HCT116 (cell line): ENCODE results near the gene EIF3B. TPM values are rescaled to one million over a fixed set of nuclear protein-coding genes. Genes with fewer than 3 reads are reported as not detected.

Source experiments
- ATAC-seq: fragments of 200-7000 bp; cut with Tn5 transposase; 2 replicates; pipeline ENCODE4 v1.9.1; 2020; ENCODE audit warnings: mild to moderate bottlenecking, moderate library complexity
- BruUV-seq: library from RNA; stranded (reverse); fragments of 400-500 nt; replicated peaks from 2 replicates; lab custom pipeline; 2021; lab: Mats Ljungman, UMichigan
- CTCF ChIA-PET: fragments of 300-600 bp; sonication (Branson Sonifier 250); formaldehyde crosslinking; loops from one replicate; lab custom pipeline; 2021; ENCODE audit warnings: antibody characterized with exemption; lab: Charles Lee
- POLR2A ChIA-PET: fragments of 300-600, 350-600 bp; sonication (Branson Sonifier 250); formaldehyde crosslinking; loops from one replicate; lab custom pipeline; 2021; ENCODE audit warnings: antibody characterized with exemption; lab: Charles Lee
- RAD21 ChIA-PET, 2 experiments: fragments of 300-600 bp; sonication (Branson Sonifier 250); formaldehyde crosslinking; loops; one replicate each; lab custom pipeline; 2023; ENCODE audit warnings: low total read pairs in 2 of 2; ENCODE audit not compliant: uncharacterized antibody in 2 of 2, unreplicated experiment in 2 of 2, low non-redundant PET in 1 of 2; lab: Charles Lee
- DNase-seq: peaks from one replicate; pipeline ENCODE4 v3.0.0-alpha.2; 2010; ENCODE audit warnings: low read depth, low spot score
- H2AFZ ChIP-seq: fragments of 200-600 bp; shearing (Covaris generic), sonication (generic); 2 replicates; pipeline ENCODE4 v1.6.1; 2017; ENCODE audit warnings: low read depth, mixed run types, mixed read lengths, antibody characterized with exemption, low read length; ENCODE audit not compliant: poor library complexity, severe bottlenecking
- H3K27ac ChIP-seq: 2 replicates; pipeline ENCODE4 v1.5.1; 2012; ENCODE audit warnings: low read depth, low read length
- H3K27me3 ChIP-seq: fragments of 200-600 bp; sonication (generic); 2 replicates; pipeline ENCODE4 v1.6.1; 2016; ENCODE audit warnings: mixed run types, low read length, mixed read lengths; ENCODE audit not compliant: insufficient read depth
- H3K36me3 ChIP-seq, 2 experiments: fragments of 200-500 bp in 1 of 2; fragments of 200-600 bp in 1 of 2; sonication (Bioruptor generic) in 1 of 2; sonication (generic) in 1 of 2; 2 replicates each; pipeline versions ENCODE4 v1.5.1 to v1.6.1; 2014 to 2016; ENCODE audit warnings: low read length in 2 of 2, inconsistent platforms in 1 of 2, mixed read lengths in 1 of 2, mixed run types in 1 of 2; ENCODE audit not compliant: insufficient read depth in 2 of 2, control insufficient read depth in 1 of 2
- H3K4me1 ChIP-seq, 2 experiments: fragments of 200-600 bp in 1 of 2; sonication (generic) in 1 of 2; 2 replicates each; pipeline versions ENCODE4 v1.5.1 to v1.6.1; 2012 to 2017; ENCODE audit warnings: low read length in 2 of 2, inconsistent platforms in 1 of 2, mild to moderate bottlenecking in 1 of 2, mixed read lengths in 1 of 2, mixed run types in 1 of 2, moderate library complexity in 1 of 2; ENCODE audit not compliant: insufficient read depth in 2 of 2, control insufficient read depth in 1 of 2
- H3K4me2 ChIP-seq: fragments of 200-600 bp; sonication (generic); 2 replicates; pipeline ENCODE4 v1.6.1; 2017; ENCODE audit warnings: mixed run types, low read length, mixed read lengths
- H3K4me3 ChIP-seq, 2 experiments: fragments of 200-600 bp in 1 of 2; sonication (generic) in 1 of 2; replicated peaks in 1 of 2; 2 replicates each; pipeline ENCODE4 v1.5.1; 2011 to 2016; ENCODE audit warnings: low read length in 2 of 2, control low read depth in 1 of 2, low read depth in 1 of 2, mild to moderate bottlenecking in 1 of 2, mixed read lengths in 1 of 2, mixed run types in 1 of 2
- H3K79me2 ChIP-seq: fragments of 200-600 bp; sonication (generic); 2 replicates; pipeline ENCODE4 v1.6.1; 2017; ENCODE audit warnings: mild to moderate bottlenecking, mixed run types, low read length, moderate library complexity, mixed read lengths; ENCODE audit not compliant: insufficient read depth
- H3K9ac ChIP-seq: fragments of 200-600 bp; sonication (generic); 2 replicates; pipeline ENCODE4 v1.6.1; 2016; ENCODE audit warnings: low read length, mixed read lengths
- H3K9me2 ChIP-seq: fragments of 200-600 bp; sonication (generic), shearing (Covaris generic); 2 replicates; pipeline ENCODE4 v1.6.1; 2017; ENCODE audit warnings: mixed run types, mild to moderate bottlenecking, moderate library complexity; ENCODE audit not compliant: insufficient read depth
- H3K9me3 ChIP-seq, 2 experiments: fragments of 200-500 bp in 1 of 2; fragments of 200-600 bp in 1 of 2; sonication (Bioruptor generic) in 1 of 2; sonication (generic) in 1 of 2; 2 replicates each; pipeline ENCODE4 v1.6.1; 2014 to 2017; ENCODE audit warnings: low read length in 2 of 2, mixed read lengths in 2 of 2, inconsistent platforms in 1 of 2, low read depth in 1 of 2, mild to moderate bottlenecking in 1 of 2, mixed run types in 1 of 2, moderate library complexity in 1 of 2; ENCODE audit not compliant: control insufficient read depth in 1 of 2, insufficient read depth in 1 of 2
- H4K20me1 ChIP-seq: fragments of 200-600 bp; sonication (generic), shearing (Covaris generic); 2 replicates; pipeline ENCODE4 v1.6.1; 2017; ENCODE audit warnings: mixed run types, mild to moderate bottlenecking, moderate library complexity; ENCODE audit not compliant: insufficient read depth
- ATF3 ChIP-seq: IDR thresholded peaks from 2 replicates; pipeline ENCODE4 v1.6.1; 2012
- CBX3 ChIP-seq: IDR thresholded peaks from 2 replicates; pipeline ENCODE4 v1.6.1; 2012; ENCODE audit warnings: low read depth
- CEBPB ChIP-seq: IDR thresholded peaks from 2 replicates; pipeline ENCODE4 v1.6.1; 2012; ENCODE audit warnings: low read depth
- EGR1 ChIP-seq: IDR thresholded peaks from 2 replicates; pipeline ENCODE4 v1.6.1; 2012; ENCODE audit warnings: low read depth
- ELF1 ChIP-seq: IDR thresholded peaks from 2 replicates; pipeline ENCODE4 v1.6.1; 2012; ENCODE audit warnings: low read depth, borderline replicate concordance
- EZH2 ChIP-seq: fragments of 200-600 bp; sonication (generic); IDR thresholded peaks from 2 replicates; pipeline ENCODE4 v1.6.1; 2017; ENCODE audit warnings: antibody characterized with exemption, mixed run types
- EZH2phosphoT487 ChIP-seq: fragments of 200-600 bp; IDR thresholded peaks from 2 replicates; pipeline ENCODE4 v1.6.1; 2018; ENCODE audit warnings: antibody characterized with exemption, borderline replicate concordance
- MAX ChIP-seq: IDR thresholded peaks from 2 replicates; pipeline ENCODE4 v1.6.1; 2012
- POLR2A ChIP-seq: IDR thresholded peaks from 2 replicates; pipeline ENCODE4 v1.7.0; 2011; ENCODE audit warnings: borderline replicate concordance; ENCODE audit not compliant: insufficient read depth, insufficient read length; ENCODE audit errors: extremely low read depth
- POLR2AphosphoS5 ChIP-seq: IDR thresholded peaks from 2 replicates; pipeline ENCODE4 v1.6.1; 2011; ENCODE audit warnings: mild to moderate bottlenecking, low read depth, low read length, moderate library complexity
- RAD21 ChIP-seq: IDR thresholded peaks from 2 replicates; pipeline ENCODE4 v1.6.1; 2012; ENCODE audit warnings: low read depth, mild to moderate bottlenecking
- REST ChIP-seq: IDR thresholded peaks from 2 replicates; pipeline ENCODE4 v1.6.1; 2012; ENCODE audit warnings: low read depth
- SIN3A ChIP-seq: IDR thresholded peaks from 2 replicates; pipeline ENCODE4 v1.6.1; 2012; ENCODE audit warnings: low read depth
- SP1 ChIP-seq: IDR thresholded peaks from 2 replicates; pipeline ENCODE4 v1.6.1; 2012; ENCODE audit warnings: low read depth
- SRF ChIP-seq: IDR thresholded peaks from 2 replicates; pipeline ENCODE4 v1.6.1; 2012; ENCODE audit warnings: low read depth
- TCF7L2 ChIP-seq: IDR thresholded peaks from 2 replicates; pipeline ENCODE4 v1.7.0; 2011; ENCODE audit warnings: borderline replicate concordance, inconsistent platforms; ENCODE audit not compliant: insufficient read depth, insufficient read length; ENCODE audit errors: extremely low read depth
- YY1 ChIP-seq: IDR thresholded peaks from 2 replicates; pipeline ENCODE4 v1.6.1; 2011; ENCODE audit warnings: low read length, low read depth, moderate library complexity, mild to moderate bottlenecking; ENCODE audit not compliant: insufficient replicate concordance; ENCODE audit errors: extremely low read depth
- ZNF274 ChIP-seq: fragments of 200-500 bp; sonication (Bioruptor generic); IDR thresholded peaks from 2 replicates; pipeline ENCODE4 v1.6.1; 2014; ENCODE audit warnings: mild to moderate bottlenecking, low read depth, low read length, inconsistent platforms
- intact Hi-C: fragments of 100-400 bp; cut with micrococcal nuclease; formaldehyde crosslinking; loops from 2 replicates; pipeline ENCODE4 v1.10.0; 2022
- total RNA-seq: library from RNA; stranded (reverse); gene quantifications from one replicate; pipeline ENCODE4 v1.2.1, GENCODE V29; 2021; ENCODE audit not compliant: unreplicated experiment

EIF3B gene
- total RNA-seq, 1 experiment from 2014 or later: 324 TPM

GRCh38 chr7:2416063-2416462 is 61.4 kb downstream of the EIF3B start:
- no peak overlapping the region for H3K9ac ChIP-seq
- H3K27me3 ChIP-seq: no peaks in the 10 kb centered on the region
- no peak for TF ChIP-seq YY1
- no peak for TF ChIP-seq ELF1
- TF ChIP-seq POLR2AphosphoS5: no peak
- no peak overlapping the region for H3K4me2 ChIP-seq
- H3K36me3 ChIP-seq: no peaks in the 10 kb centered on the region
- no peak overlapping the region for H3K4me3 ChIP-seq
- BruUV-seq: no TSS peak
- no peaks in the 10 kb centered on the region; the same call in 1 of the 2 replicates for H3K79me2 ChIP-seq
- peaks cover 0 to 4% of the 10 kb centered on the region in 2 experiments; a peak in 2 of 4 replicates for H3K4me1 ChIP-seq
- POLR2A ChIA-PET: interaction anchor here (0.8 kb wide), 1 partner anchor 15 kb away, joined by 4 read pairs; no protein-coding TSS in a partner anchor
- intact Hi-C loops: no loop called here
- RAD21 ChIA-PET: no interaction called here
- H4K20me1 ChIP-seq: no peaks in the 10 kb centered on the region
- CTCF ChIA-PET: no interaction called here
- no peak overlapping the region for H3K27ac ChIP-seq
- H3K9me2 ChIP-seq: no peaks in the 10 kb centered on the region
- no peak for ATAC-seq
- no peaks in the 10 kb centered on the region for H3K9me3 ChIP-seq
- no peak for DNase-seq
- no peak overlapping the region for H2AFZ ChIP-seq

- no peak overlapping the region for H3K27ac ChIP-seq
- no peaks in the 10 kb centered on the region for H3K36me3 ChIP-seq
- TF ChIP-seq EGR1: no peak
- TF ChIP-seq SP1: no peak
- no peak for TF ChIP-seq CEBPB
- TF ChIP-seq ZNF274: no peak
- TF ChIP-seq SIN3A: no peak
- TF ChIP-seq EZH2: no peak
- TF ChIP-seq EZH2phosphoT487: no peak
- no peak for TF ChIP-seq TCF7L2
- no peak for TF ChIP-seq POLR2AphosphoS5
- TF ChIP-seq SRF: no peak
- TF ChIP-seq POLR2A: no peak
- no peak for TF ChIP-seq MAX
- TF ChIP-seq ELF1: no peak
- no peak for TF ChIP-seq RAD21
- no peak for TF ChIP-seq YY1
- no peak for TF ChIP-seq CBX3
- TF ChIP-seq REST: no peak
- TF ChIP-seq ATF3: no peak
- no peak for DNase-seq
- H3K27me3 ChIP-seq: no peaks in the 10 kb centered on the region
- H4K20me1 ChIP-seq: no peaks in the 10 kb centered on the region
- no peak overlapping the region for H2AFZ ChIP-seq
- RAD21 ChIA-PET: no interaction called here
- H3K4me1 ChIP-seq: peaks cover 0 to 4% of the 10 kb centered on the region in 2 experiments; a peak in 2 of 4 replicates
- H3K4me2 ChIP-seq: no peak overlapping the region
- CTCF ChIA-PET: no interaction called here
- H3K4me3 ChIP-seq: no peak overlapping the region
- no peaks in the 10 kb centered on the region for H3K9me3 ChIP-seq
- no peak overlapping the region for H3K9ac ChIP-seq
- ATAC-seq: no peak
- no peaks in the 10 kb centered on the region for H3K9me2 ChIP-seq
- BruUV-seq: no TSS peak
- no peaks in the 10 kb centered on the region; the same call in 1 of the 2 replicates for H3K79me2 ChIP-seq
- POLR2A ChIA-PET: interaction anchor here (0.8 kb wide), 1 partner anchor 14 kb away, joined by 3 read pairs; the partner anchor contains the start of gene CHST12
- intact Hi-C loops: no loop called here
Measured at GRCh38 chr7:2416650-2417049, 62.0 kb downstream of the EIF3B start.
